ENCODE results near the gene PTPRJ.

PTPRJ gene

DNA sequence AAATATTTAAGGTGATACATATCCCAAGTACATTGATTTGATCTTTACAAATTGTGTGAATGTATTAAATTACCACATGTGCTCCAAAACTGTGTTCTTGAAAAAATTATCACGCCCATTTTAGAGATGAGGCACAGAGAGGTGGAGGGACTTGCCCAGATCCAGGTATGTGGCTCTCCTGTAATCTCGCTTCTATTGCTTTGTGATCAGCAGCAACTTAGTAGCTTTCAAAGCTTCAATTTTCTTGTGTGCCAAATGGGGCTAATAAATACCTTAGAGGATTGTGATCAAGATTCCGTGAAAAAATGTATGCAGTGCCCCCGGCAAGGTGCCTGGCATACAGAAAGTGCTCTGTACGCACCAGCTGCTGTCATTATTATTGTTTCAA, 18.0 kb downstream of the PTPRJ start:
- no peak overlapping the region for H3K4me3 Mint-ChIP-seq

DNA sequence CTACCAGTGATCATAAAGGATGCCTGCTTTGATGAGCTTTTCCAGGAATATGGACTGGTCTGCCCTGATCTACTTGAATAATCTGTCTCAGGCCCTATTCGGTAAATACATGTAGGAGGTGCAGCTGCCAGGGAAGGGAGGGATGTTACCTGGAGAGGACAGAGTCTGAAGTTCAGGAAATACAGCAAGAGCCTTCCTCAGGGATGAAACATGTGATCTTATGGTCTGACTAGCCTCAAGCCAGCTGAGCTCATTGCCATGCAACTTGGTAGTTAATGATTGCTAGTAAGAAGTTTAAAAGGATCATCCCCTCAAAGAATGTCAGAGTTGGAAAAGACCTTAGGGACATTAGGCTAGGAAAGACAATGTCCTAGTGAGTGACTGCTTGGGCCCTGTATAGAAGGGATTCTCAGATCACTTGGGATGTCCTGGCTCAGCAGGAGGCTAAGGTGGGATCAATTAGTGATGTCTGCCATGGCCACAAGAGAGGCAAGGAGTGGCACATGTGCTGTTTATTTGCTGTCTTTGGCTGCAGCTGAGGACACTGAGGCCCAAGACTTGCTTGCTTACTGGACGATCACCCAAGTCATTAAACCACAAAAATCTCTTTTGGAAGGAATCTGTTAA, 18.5 kb downstream of the PTPRJ start:
- TF ChIP-seq, protein P1, sequence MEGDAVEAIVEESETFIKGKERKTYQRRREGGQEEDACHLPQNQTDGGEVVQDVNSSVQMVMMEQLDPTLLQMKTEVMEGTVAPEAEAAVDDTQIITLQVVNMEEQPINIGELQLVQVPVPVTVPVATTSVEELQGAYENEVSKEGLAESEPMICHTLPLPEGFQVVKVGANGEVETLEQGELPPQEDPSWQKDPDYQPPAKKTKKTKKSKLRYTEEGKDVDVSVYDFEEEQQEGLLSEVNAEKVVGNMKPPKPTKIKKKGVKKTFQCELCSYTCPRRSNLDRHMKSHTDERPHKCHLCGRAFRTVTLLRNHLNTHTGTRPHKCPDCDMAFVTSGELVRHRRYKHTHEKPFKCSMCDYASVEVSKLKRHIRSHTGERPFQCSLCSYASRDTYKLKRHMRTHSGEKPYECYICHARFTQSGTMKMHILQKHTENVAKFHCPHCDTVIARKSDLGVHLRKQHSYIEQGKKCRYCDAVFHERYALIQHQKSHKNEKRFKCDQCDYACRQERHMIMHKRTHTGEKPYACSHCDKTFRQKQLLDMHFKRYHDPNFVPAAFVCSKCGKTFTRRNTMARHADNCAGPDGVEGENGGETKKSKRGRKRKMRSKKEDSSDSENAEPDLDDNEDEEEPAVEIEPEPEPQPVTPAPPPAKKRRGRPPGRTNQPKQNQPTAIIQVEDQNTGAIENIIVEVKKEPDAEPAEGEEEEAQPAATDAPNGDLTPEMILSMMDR (IDR thresholded peaks at IDR 0.05; ENCODE audit: unreplicated experiment in 3 of 3): no peak
- H3K27ac Mint-ChIP-seq: peak overlapping the region; percentile 76 to 92 (median 88)

More for the DNA sequence above, 18.0 kb downstream of the PTPRJ start:
- H3K36me3 Mint-ChIP-seq (ENCODE audit: low read depth): no peaks in the 10 kb centered on the region
- H3K27me3 Mint-ChIP-seq (ENCODE audit: low read depth): no peaks in the 10 kb centered on the region
- peaks cover 19% of the 10 kb centered on the region for H3K4me1 Mint-ChIP-seq
- H3K27ac Mint-ChIP-seq: peak overlapping the region; percentile 76 to 92 (median 88)
- H3K9me3 Mint-ChIP-seq: no peaks in the 10 kb centered on the region
- TF ChIP-seq, protein P1 (IDR thresholded peaks at IDR 0.05; ENCODE audit: unreplicated experiment in 3 of 3): no peak

GRCh38 chr11:48000432-48000831, 20.1 kb downstream of the PTPRJ start:
- Mint-ChIP-seq H3K4me1 (peaks cover 19% of the 10 kb centered on the region), H3K27me3 (ENCODE audit: low read depth) (no peaks in the 10 kb centered on the region)
- TF ChIP-seq, protein P1 (IDR thresholded peaks at IDR 0.05; ENCODE audit: unreplicated experiment in 3 of 3): no peak

More for the DNA sequence above, 18.5 kb downstream of the PTPRJ start:
- no peaks in the 10 kb centered on the region for H3K9me3 Mint-ChIP-seq
- peak overlapping the region in 1 of 3 experiments; percentile 0 for H3K4me3 Mint-ChIP-seq
- no peaks in the 10 kb centered on the region for H3K36me3 Mint-ChIP-seq (ENCODE audit: low read depth)
- peaks cover 19% of the 10 kb centered on the region for H3K4me1 Mint-ChIP-seq
- no peaks in the 10 kb centered on the region for H3K27me3 Mint-ChIP-seq (ENCODE audit: low read depth)

GRCh38 chr11:48001438-48002021, 21.2 kb downstream of the PTPRJ start:
- H3K4me1 Mint-ChIP-seq: peaks cover 19% of the 10 kb centered on the region
- no peak overlapping the region for H3K4me3 Mint-ChIP-seq
- TF ChIP-seq, protein P1 (IDR thresholded peaks at IDR 0.05; ENCODE audit: unreplicated experiment in 3 of 3): no peak
- peaks cover 6% of the 10 kb centered on the region for H3K27me3 Mint-ChIP-seq (ENCODE audit: low read depth)
- H3K27ac Mint-ChIP-seq: peak overlapping the region; percentile 73 to 92 (median 83)
- H3K9me3 Mint-ChIP-seq: no peaks in the 10 kb centered on the region
- no peaks in the 10 kb centered on the region for H3K36me3 Mint-ChIP-seq (ENCODE audit: low read depth)

More at GRCh38 chr11:48000432-48000831, 20.1 kb downstream of the PTPRJ start:
- H3K36me3 Mint-ChIP-seq (ENCODE audit: low read depth): no peaks in the 10 kb centered on the region
- H3K9me3 Mint-ChIP-seq: no peaks in the 10 kb centered on the region
- H3K4me3 Mint-ChIP-seq: peak overlapping the region in 1 of 3 experiments; percentile 10
- H3K27ac Mint-ChIP-seq: peak overlapping the region; percentile 25 to 73 (median 67)

DNA sequence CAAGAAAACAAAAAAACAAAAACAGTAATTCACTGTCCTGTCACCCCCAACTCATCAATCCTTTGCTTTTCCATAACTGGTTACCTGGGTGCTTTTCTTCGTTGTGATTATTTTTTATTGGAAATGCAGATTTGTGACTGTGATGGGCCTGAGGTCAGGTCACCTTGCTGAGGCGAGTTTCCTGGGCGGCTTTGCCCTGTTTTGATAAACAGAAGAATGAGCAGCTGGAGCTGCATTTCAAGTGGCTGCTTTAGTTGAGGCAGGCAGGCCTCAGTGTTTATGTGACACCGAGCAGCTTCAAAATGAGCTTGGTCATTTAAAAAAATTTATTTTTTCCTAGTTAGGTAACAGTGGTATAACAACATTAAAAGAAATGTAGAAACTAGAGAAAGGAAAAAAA, 22.2 kb downstream of the PTPRJ start:
- Mint-ChIP-seq H3K9me3 (no peaks in the 10 kb centered on the region), H3K27me3 (ENCODE audit: low read depth) (peaks cover 6% of the 10 kb centered on the region), H3K36me3 (ENCODE audit: low read depth) (no peaks in the 10 kb centered on the region), H3K4me3 (no peak overlapping the region), H3K4me1 (peaks cover 17% of the 10 kb centered on the region), H3K27ac (peak overlapping the region in 1 of 3 experiments; percentile 72)
- TF ChIP-seq, protein P1 (IDR thresholded peaks at IDR 0.05; ENCODE audit: unreplicated experiment in 3 of 3): no peak

All from nephron (organoid).